IMR-90 (cell line): ENCODE measurements around the gene MRTO4. TPM values are rescaled to one million over a fixed set of nuclear protein-coding genes. Genes with fewer than 3 reads are reported as not detected.
A peak's percentile ranks its signal among the peaks of the same experiment; 100 is the strongest.
"Not testable (repeated sequence)": the region's sequence is repeated elsewhere in the genome, so short reads cannot be mapped to it uniquely, and the experiment has no call there.

Experiments used
- ATAC-seq: fragments of 200-7000 bp; cut with Tn5 transposase; 2 replicates; pipeline ENCODE4 v1.9.1; 2020; ENCODE audit warnings: low read depth, mild to moderate bottlenecking, moderate library complexity
- BruUV-seq: library from RNA; stranded (reverse); fragments of 400-500 nt; replicated peaks from 2 replicates; lab custom pipeline; 2021; lab: Mats Ljungman, UMichigan
- CTCF ChIA-PET: fragments of 300-600 bp; formaldehyde crosslinking; extraction: SDS; loops from one replicate; lab custom pipeline; 2021; ENCODE audit warnings: antibody characterized with exemption; lab: Yijun Ruan, JAX
- POLR2A ChIA-PET: fragments of 300-600 bp; sonication (Branson Sonifier 250); formaldehyde crosslinking; loops from one replicate; lab custom pipeline; 2022; ENCODE audit warnings: antibody characterized with exemption; ENCODE audit not compliant: unreplicated experiment; lab: Charles Lee
- DNase-seq: peaks from one replicate; pipeline ENCODE4 v3.0.0; 2013
- H2AFZ ChIP-seq: replicated peaks from 2 replicates; pipeline ENCODE3; 2013; ENCODE audit warnings: low read length, mild to moderate bottlenecking; ENCODE audit not compliant: poor library complexity
- H2AK5ac ChIP-seq: 2 replicates; pipeline ENCODE4 v1.6.1; 2013; ENCODE audit warnings: low read depth, low read length, inconsistent platforms
- H2AK9ac ChIP-seq: replicated peaks from 2 replicates; pipeline ENCODE3; 2013; ENCODE audit warnings: mild to moderate bottlenecking, low read depth, low read length, moderate library complexity; ENCODE audit not compliant: poor library complexity
- H2BK120ac ChIP-seq: 2 replicates; pipeline ENCODE4 v1.6.1; 2013; ENCODE audit warnings: low read depth, low read length, inconsistent platforms
- H2BK15ac ChIP-seq: 3 replicates; pipeline ENCODE4 v1.6.1; 2013; ENCODE audit warnings: low read depth, low read length, inconsistent platforms
- H2BK20ac ChIP-seq: 2 replicates; pipeline ENCODE4 v1.6.1; 2013; ENCODE audit warnings: low read depth, mild to moderate bottlenecking, inconsistent platforms, low read length, moderate library complexity
- H2BK5ac ChIP-seq: 2 replicates; pipeline ENCODE4 v1.6.1; 2013; ENCODE audit warnings: mild to moderate bottlenecking, low read depth, low read length, inconsistent platforms; ENCODE audit not compliant: poor library complexity, severe bottlenecking
- H3K14ac ChIP-seq: replicated peaks from 2 replicates; pipeline ENCODE4 v1.6.1; 2013; ENCODE audit warnings: low read depth, low read length, inconsistent platforms
- H3K18ac ChIP-seq: 2 replicates; pipeline ENCODE4 v1.6.1; 2013; ENCODE audit warnings: low read depth, low read length, control low read depth
- H3K23ac ChIP-seq: 2 replicates; pipeline ENCODE4 v1.6.1; 2013; ENCODE audit warnings: low read depth, low read length, inconsistent platforms
- H3K27ac ChIP-seq: 2 replicates; pipeline ENCODE4 v1.5.1; 2013; ENCODE audit warnings: mild to moderate bottlenecking, control low read depth, low read length; ENCODE audit not compliant: insufficient read depth
- H3K27me3 ChIP-seq: 2 replicates; pipeline ENCODE4 v1.6.1; 2013; ENCODE audit warnings: low read length; ENCODE audit not compliant: control insufficient read depth, insufficient read depth
- H3K36me3 ChIP-seq: 2 replicates; pipeline ENCODE4 v1.6.1; 2013; ENCODE audit warnings: low read length, mixed read lengths; ENCODE audit not compliant: control insufficient read depth, insufficient read depth
- H3K4ac ChIP-seq: 2 replicates; pipeline ENCODE4 v1.6.1; 2013; ENCODE audit warnings: low read depth, low read length, inconsistent platforms
- H3K4me1 ChIP-seq: 2 replicates; pipeline ENCODE4 v1.6.1; 2013; ENCODE audit warnings: low read length, mixed read lengths; ENCODE audit not compliant: control insufficient read depth, insufficient read depth
- H3K4me2 ChIP-seq: 2 replicates; pipeline ENCODE4 v1.6.1; 2013; ENCODE audit warnings: low read depth, mild to moderate bottlenecking, control low read depth, low read length, moderate library complexity
- H3K4me3 ChIP-seq: 2 replicates; pipeline ENCODE4 v1.5.1; 2013; ENCODE audit warnings: low read depth, mild to moderate bottlenecking, control low read depth, low read length, moderate library complexity; ENCODE audit not compliant: insufficient read depth
- H3K56ac ChIP-seq: 2 replicates; pipeline ENCODE4 v1.6.1; 2013; ENCODE audit warnings: low read length, inconsistent platforms; ENCODE audit not compliant: insufficient read depth; ENCODE audit errors: extremely low read depth
- H3K79me1 ChIP-seq, 2 experiments: 2 replicates each; pipeline ENCODE4 v1.6.1; 2013; ENCODE audit warnings: low read length in 2 of 2, inconsistent platforms in 1 of 2, low read depth in 1 of 2
- H3K9ac ChIP-seq: 2 replicates; pipeline ENCODE4 v1.6.1; 2013; ENCODE audit warnings: low read depth, low read length, control low read depth
- H3K9me1 ChIP-seq: 2 replicates; pipeline ENCODE4 v1.6.1; 2013; ENCODE audit warnings: low read length, inconsistent platforms; ENCODE audit not compliant: insufficient read depth
- H3K9me3 ChIP-seq: 2 replicates; pipeline ENCODE4 v1.6.1; 2013; ENCODE audit warnings: low read length; ENCODE audit not compliant: control insufficient read depth, insufficient read depth
- H4K20me1 ChIP-seq: 2 replicates; pipeline ENCODE4 v1.6.1; 2013; ENCODE audit warnings: low read length, inconsistent platforms; ENCODE audit not compliant: insufficient read depth
- H4K5ac ChIP-seq: 2 replicates; pipeline ENCODE4 v1.6.1; 2013; ENCODE audit warnings: mild to moderate bottlenecking, low read depth, low read length, control low read depth
- H4K8ac ChIP-seq, 2 experiments: 2 replicates each; pipeline ENCODE4 v1.6.1; 2013; ENCODE audit warnings: low read depth in 2 of 2, low read length in 2 of 2, control low read depth in 1 of 2, inconsistent platforms in 1 of 2
- H4K91ac ChIP-seq: 2 replicates; pipeline ENCODE4 v1.6.1; 2013; ENCODE audit warnings: low read depth, low read length, inconsistent platforms; ENCODE audit not compliant: insufficient read depth
- WGBS, 2 experiments: methylation state at CpG; one replicate each; pipeline versions ENCODE4 v1.1.5 to v1.1.7; 2013; ENCODE audit warnings: missing lambda C conversion rate in 2 of 2; ENCODE audit not compliant: insufficient read length in 1 of 2; ENCODE audit errors: extremely low coverage in 2 of 2; 5-methylcytosine and 5-hydroxymethylcytosine counted together
- dilution Hi-C: fragments of 300-500 bp; cut with HindIII; formaldehyde crosslinking; loops from one replicate; pipeline ENCODE4 v1.14.3; 2018; ENCODE audit warnings: low sequenced_read_pairs; ENCODE audit not compliant: unreplicated experiment
- in situ Hi-C: fragments of 300-500 bp; cut with MboI; formaldehyde crosslinking; loops from 3 replicates; pipeline ENCODE4 v1.14.3; 2019; ENCODE audit warnings: low sequenced_read_pairs, inconsistent platforms, mixed read lengths
- intact Hi-C: fragments of 100-400 bp; cut with micrococcal nuclease; formaldehyde crosslinking; loops from 2 replicates; pipeline ENCODE4 v1.10.0; 2022
- polyA plus RNA-seq, 3 experiments: library from polyadenylated mRNA; depleted of rRNA; stranded (reverse); fragments of >200 nt; gene quantifications; 2 replicates each; pipeline ENCODE4 v1.2.3, GENCODE V29; 2012; ENCODE audit warnings: low replicate concordance in 1 of 3
- total RNA-seq: library from RNA; depleted of rRNA; stranded (reverse); fragments of >200 nt; gene quantifications from 2 replicates; pipeline ENCODE4 v1.2.3, GENCODE V29; 2012

Gene MRTO4
- total and polyA plus RNA-seq, 2 of the 4 experiments (the other 2 are of a cell fraction) = 48.0 to 58.1 TPM

DNA sequence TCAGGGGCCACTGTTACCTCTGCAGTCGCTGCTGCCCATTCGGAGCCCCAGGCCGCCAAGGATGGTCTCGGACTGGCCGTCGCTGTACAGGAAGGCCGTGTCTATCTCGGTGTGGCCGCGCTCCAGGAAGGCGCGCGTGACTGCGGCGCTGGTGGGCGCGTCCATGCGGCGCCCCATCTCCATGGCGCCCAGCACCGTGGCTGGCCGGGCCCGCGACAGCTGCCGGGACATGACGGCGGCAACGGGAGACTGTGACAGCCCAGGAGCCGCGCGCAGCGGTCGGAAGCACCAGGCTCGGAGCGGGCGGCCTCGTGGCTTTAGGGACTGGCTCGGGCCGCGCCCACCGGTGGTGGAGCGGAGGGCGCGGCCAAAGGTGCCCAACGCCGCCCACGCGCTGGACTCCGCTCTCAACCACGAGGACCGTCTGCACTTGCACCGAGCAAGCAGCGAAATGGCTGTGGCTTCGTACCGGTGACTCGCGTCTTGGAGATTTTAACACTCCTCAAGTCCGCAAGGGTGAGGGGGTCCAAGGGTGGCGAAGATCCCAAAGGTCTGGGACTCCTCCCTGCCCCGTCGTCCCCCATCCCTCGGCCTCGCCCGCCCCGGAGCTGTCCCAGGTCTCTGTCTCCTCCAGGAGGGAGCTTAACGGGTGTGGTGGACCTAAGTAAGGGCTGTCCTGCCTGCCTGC lies 22.4 kb downstream of the MRTO4 start:
- WGBS, 2 experiments = 29% methylated on average over 14 of the region's 66 CpGs; no CpG with 5 or more reads in 1 of the 2 experiments
- H2AK9ac ChIP-seq, H3K27ac ChIP-seq, H3K4me2 ChIP-seq, H2BK5ac ChIP-seq, intact Hi-C loops, H4K20me1 ChIP-seq, H3K4me3 ChIP-seq, H2AFZ ChIP-seq, H3K4me1 ChIP-seq, H2BK15ac ChIP-seq, H3K36me3 ChIP-seq, POLR2A ChIA-PET, CTCF ChIA-PET, H3K9me1 ChIP-seq, H2BK20ac ChIP-seq, H3K9me3 ChIP-seq, in situ Hi-C loops, BruUV-seq, H3K4ac ChIP-seq, dilution Hi-C loops, H4K8ac ChIP-seq, H2BK120ac ChIP-seq, H2AK5ac ChIP-seq, DNase-seq, H3K14ac ChIP-seq, H4K91ac ChIP-seq, H3K27me3 ChIP-seq, H3K56ac ChIP-seq, H3K79me1 ChIP-seq, H3K9ac ChIP-seq, H3K18ac ChIP-seq, H4K5ac ChIP-seq, H3K23ac ChIP-seq: not testable (repeated sequence)
- ATAC-seq = peak; percentile 37
